ENCODE measurements around the gene FOXD2.

GRCh38 chr1:47442842-47443529 lies 5.1 kb downstream of the FOXD2 start:
- TF ChIP-seq CTCF (IDR thresholded peaks at IDR 0.05) (no peak), POLR2A (IDR thresholded peaks at IDR 0.05) (no peak)
